Astrocyte (in vitro differentiated cells and primary cell): ENCODE data around the gene HPD.

Experiments
- EZH2 ChIP-seq: IDR thresholded peaks from 2 replicates; pipeline ENCODE4 v1.6.1; 2012; ENCODE audit warnings: mild to moderate bottlenecking, low read length, inconsistent platforms; ENCODE audit not compliant: insufficient read depth
- TF ChIP-seq, protein P1 (sequence below): IDR thresholded peaks from 2 replicates; pipeline ENCODE4 v1.5.1; 2011; ENCODE audit warnings: low read depth, mild to moderate bottlenecking, inconsistent platforms, low read length, moderate library complexity; ENCODE audit not compliant: insufficient read depth

- TF ChIP-seq, protein P1, sequence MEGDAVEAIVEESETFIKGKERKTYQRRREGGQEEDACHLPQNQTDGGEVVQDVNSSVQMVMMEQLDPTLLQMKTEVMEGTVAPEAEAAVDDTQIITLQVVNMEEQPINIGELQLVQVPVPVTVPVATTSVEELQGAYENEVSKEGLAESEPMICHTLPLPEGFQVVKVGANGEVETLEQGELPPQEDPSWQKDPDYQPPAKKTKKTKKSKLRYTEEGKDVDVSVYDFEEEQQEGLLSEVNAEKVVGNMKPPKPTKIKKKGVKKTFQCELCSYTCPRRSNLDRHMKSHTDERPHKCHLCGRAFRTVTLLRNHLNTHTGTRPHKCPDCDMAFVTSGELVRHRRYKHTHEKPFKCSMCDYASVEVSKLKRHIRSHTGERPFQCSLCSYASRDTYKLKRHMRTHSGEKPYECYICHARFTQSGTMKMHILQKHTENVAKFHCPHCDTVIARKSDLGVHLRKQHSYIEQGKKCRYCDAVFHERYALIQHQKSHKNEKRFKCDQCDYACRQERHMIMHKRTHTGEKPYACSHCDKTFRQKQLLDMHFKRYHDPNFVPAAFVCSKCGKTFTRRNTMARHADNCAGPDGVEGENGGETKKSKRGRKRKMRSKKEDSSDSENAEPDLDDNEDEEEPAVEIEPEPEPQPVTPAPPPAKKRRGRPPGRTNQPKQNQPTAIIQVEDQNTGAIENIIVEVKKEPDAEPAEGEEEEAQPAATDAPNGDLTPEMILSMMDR = no peak
- no peak for TF ChIP-seq EZH2
Observed at GRCh38 chr12:121903202-121903601, 44.5 kb upstream of the HPD start.
